Measurements from ENCODE around the gene TRMT112.

DNA sequence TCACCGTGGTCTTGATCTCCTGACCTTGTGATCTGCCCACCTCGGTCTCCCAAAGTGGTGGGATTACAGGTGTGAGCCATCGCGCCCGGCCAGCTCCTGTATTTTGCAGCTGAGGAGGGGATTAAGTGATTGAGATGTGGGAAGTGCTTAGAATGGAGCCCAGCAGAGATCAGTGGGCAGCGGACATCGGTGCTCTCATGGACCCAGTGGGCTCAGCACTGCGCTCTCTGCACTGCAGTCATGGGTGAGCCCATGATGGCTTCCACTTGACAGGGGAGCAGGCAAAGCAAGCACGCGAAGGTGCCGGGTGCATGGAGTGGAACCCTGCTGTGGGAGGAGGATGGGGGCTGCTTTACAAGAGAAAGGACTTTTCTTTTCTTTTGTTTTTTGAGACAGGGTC, 13.5 kb upstream of the TRMT112 start:
- no peak for TF ChIP-seq POLR2A (IDR thresholded peaks at IDR 0.05; ENCODE audit: low read depth, low read length)
- no peak for TF ChIP-seq POLR2AphosphoS5 (IDR thresholded peaks at IDR 0.05; ENCODE audit: low read depth, low read length)
